ENCODE results near the gene SPOCK1.

DNA sequence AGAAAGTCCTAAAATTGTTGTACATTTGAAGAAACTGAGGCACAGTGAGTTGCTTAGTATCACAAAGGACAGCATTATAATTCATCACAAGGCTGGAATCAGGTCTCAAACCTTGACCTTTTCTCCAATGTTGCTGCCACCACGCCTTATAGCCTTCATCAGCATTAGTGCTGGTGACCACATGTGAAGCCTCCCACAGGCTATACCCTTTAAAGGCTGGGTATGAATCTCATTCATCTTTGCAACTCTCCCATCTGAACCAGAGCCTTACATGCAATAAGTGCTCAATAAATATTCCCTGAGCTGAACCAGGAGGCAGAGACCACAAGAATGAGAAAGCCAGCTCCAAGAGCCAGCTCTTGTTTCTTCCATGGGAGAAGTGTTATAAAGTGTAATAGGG, 104.7 kb downstream of the SPOCK1 start:
- TF ChIP-seq NR2F2 (IDR thresholded peaks at IDR 0.05) = no peak
- no peak for TF ChIP-seq RAD21 (IDR thresholded peaks at IDR 0.05)
- TF ChIP-seq, protein P1, sequence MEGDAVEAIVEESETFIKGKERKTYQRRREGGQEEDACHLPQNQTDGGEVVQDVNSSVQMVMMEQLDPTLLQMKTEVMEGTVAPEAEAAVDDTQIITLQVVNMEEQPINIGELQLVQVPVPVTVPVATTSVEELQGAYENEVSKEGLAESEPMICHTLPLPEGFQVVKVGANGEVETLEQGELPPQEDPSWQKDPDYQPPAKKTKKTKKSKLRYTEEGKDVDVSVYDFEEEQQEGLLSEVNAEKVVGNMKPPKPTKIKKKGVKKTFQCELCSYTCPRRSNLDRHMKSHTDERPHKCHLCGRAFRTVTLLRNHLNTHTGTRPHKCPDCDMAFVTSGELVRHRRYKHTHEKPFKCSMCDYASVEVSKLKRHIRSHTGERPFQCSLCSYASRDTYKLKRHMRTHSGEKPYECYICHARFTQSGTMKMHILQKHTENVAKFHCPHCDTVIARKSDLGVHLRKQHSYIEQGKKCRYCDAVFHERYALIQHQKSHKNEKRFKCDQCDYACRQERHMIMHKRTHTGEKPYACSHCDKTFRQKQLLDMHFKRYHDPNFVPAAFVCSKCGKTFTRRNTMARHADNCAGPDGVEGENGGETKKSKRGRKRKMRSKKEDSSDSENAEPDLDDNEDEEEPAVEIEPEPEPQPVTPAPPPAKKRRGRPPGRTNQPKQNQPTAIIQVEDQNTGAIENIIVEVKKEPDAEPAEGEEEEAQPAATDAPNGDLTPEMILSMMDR (IDR thresholded peaks at IDR 0.05; ENCODE audit: low read depth, low read length, missing input control) = no peak
- TF ChIP-seq JUND (IDR thresholded peaks at IDR 0.05) = no peak
- TF ChIP-seq TAF1 (conservative IDR thresholded peaks at IDR 0.05) = no peak
- TF ChIP-seq YY1 (IDR thresholded peaks at IDR 0.05) = no peak
- TF ChIP-seq, protein P2, sequence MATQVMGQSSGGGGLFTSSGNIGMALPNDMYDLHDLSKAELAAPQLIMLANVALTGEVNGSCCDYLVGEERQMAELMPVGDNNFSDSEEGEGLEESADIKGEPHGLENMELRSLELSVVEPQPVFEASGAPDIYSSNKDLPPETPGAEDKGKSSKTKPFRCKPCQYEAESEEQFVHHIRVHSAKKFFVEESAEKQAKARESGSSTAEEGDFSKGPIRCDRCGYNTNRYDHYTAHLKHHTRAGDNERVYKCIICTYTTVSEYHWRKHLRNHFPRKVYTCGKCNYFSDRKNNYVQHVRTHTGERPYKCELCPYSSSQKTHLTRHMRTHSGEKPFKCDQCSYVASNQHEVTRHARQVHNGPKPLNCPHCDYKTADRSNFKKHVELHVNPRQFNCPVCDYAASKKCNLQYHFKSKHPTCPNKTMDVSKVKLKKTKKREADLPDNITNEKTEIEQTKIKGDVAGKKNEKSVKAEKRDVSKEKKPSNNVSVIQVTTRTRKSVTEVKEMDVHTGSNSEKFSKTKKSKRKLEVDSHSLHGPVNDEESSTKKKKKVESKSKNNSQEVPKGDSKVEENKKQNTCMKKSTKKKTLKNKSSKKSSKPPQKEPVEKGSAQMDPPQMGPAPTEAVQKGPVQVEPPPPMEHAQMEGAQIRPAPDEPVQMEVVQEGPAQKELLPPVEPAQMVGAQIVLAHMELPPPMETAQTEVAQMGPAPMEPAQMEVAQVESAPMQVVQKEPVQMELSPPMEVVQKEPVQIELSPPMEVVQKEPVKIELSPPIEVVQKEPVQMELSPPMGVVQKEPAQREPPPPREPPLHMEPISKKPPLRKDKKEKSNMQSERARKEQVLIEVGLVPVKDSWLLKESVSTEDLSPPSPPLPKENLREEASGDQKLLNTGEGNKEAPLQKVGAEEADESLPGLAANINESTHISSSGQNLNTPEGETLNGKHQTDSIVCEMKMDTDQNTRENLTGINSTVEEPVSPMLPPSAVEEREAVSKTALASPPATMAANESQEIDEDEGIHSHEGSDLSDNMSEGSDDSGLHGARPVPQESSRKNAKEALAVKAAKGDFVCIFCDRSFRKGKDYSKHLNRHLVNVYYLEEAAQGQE (IDR thresholded peaks at IDR 0.05) = no peak
- no peak for TF ChIP-seq HNF4G (IDR thresholded peaks at IDR 0.05)
